Right lobe of liver (tissue), 4 donors: ENCODE data around the gene NUCB1.

Experiments used
- POLR2A ChIP-seq: fragments of 450-650 bp; IDR thresholded peaks from one replicate; pipeline ENCODE4 v1.6.1; 2017; ENCODE audit warnings: antibody characterized with exemption, mild to moderate bottlenecking
- TF ChIP-seq, protein P1 (sequence below), 4 donors: fragments of 200-600 bp in 3 of 4; fragments of 450-650 bp in 1 of 4; IDR thresholded peaks; one replicate each; pipeline versions ENCODE4 v1.5.1 to v1.8.0; 2016 to 2022; ENCODE audit warnings: antibody characterized with exemption in 4 of 4, mild to moderate bottlenecking in 2 of 4
- donor health status: DM: no; HTN: no; CAD: no.
- donor health status: DM: no; HTN: no; CAD: no.
- donor health status: DM: no; HTN: yes; CAD: no.

DNA sequence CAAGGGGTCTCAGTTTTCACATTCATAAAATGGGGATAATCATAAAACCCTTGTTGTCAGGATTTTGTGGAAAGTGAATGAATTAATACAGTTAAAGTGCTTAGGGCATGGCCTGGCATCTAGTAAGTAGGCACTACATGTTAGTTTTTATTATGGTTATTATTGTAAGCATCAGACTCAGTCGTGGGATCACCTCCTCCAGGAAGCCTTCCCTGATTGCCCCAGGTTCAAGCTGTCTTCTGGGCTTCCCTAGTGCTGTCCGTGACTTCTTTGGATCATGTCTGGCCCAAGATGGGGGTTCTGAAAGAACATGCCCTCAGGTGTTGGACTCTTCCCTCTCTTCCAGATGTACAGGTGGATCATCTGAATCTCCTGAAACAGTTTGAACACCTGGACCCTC lies 10.7 kb downstream of the NUCB1 start:
- TF ChIP-seq, protein P1, sequence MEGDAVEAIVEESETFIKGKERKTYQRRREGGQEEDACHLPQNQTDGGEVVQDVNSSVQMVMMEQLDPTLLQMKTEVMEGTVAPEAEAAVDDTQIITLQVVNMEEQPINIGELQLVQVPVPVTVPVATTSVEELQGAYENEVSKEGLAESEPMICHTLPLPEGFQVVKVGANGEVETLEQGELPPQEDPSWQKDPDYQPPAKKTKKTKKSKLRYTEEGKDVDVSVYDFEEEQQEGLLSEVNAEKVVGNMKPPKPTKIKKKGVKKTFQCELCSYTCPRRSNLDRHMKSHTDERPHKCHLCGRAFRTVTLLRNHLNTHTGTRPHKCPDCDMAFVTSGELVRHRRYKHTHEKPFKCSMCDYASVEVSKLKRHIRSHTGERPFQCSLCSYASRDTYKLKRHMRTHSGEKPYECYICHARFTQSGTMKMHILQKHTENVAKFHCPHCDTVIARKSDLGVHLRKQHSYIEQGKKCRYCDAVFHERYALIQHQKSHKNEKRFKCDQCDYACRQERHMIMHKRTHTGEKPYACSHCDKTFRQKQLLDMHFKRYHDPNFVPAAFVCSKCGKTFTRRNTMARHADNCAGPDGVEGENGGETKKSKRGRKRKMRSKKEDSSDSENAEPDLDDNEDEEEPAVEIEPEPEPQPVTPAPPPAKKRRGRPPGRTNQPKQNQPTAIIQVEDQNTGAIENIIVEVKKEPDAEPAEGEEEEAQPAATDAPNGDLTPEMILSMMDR (IDR thresholded peaks at IDR 0.05) = no peak
- no peak for TF ChIP-seq POLR2A
